ENCODE results near the gene BCL6.

Gene BCL6

DNA sequence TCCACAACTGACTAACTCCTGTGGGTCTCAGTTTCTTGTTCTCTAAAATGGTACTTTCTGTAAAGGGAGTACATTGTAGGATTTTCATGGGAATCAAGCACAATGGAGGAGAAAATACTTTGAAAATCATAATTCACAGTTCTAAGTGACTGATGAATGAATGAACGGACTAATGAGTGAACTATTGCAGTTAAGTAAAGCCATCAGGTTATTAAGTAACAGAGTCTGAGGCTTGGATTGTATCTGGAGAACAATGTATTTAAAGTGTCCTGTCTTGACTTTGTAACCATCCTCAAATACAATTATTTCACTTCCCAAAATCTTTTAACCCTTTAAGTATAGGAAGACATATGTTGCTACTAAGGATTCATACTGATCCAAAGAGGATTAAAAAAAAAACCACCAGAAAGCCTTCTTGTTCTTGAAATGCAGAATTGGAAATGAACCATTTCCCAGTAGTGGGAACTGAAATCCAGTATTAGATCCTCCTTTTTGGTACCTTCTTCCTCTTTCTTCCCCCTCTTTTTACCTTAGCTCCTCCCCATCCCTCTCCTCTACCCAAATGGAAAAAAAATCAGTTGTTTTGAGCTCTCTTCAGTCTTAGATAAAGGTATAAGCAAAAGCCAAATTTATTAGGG is 13.2 kb upstream of the BCL6 start:
- Histone ChIP-seq H3K4me3 (ENCODE audit: low read length) (no peak overlapping the region), H3K9ac (ENCODE audit: low read length) (no peak overlapping the region), H3K27me3 (replicated peaks; ENCODE audit: control insufficient read depth, insufficient read depth, low read length) (no peaks in the 10 kb centered on the region), H3K36me3 (ENCODE audit: control insufficient read depth, insufficient read depth, low read length, severe bottlenecking) (no peaks in the 10 kb centered on the region), H3K9me3 (ENCODE audit: control insufficient read depth, low read length) (no peaks in the 10 kb centered on the region), H3K4me1 (ENCODE audit: control insufficient read depth, insufficient read depth, low read length) (peaks cover 4% of the 10 kb centered on the region)
- DNase-seq (ENCODE audit: low read depth) = no peak

GRCh38 chr3:187753516-187753915 is 8.2 kb upstream of the BCL6 start:
- no peaks in the 10 kb centered on the region for H3K9me3 ChIP-seq (ENCODE audit: control insufficient read depth, low read length)
- peaks cover 2% of the 10 kb centered on the region for H3K4me1 ChIP-seq (ENCODE audit: control insufficient read depth, insufficient read depth, low read length)
- no peak for DNase-seq (ENCODE audit: low read depth)
- no peaks in the 10 kb centered on the region for H3K27me3 ChIP-seq (replicated peaks; ENCODE audit: control insufficient read depth, insufficient read depth, low read length)
- no peak overlapping the region for H3K4me3 ChIP-seq (ENCODE audit: low read length)
- no peak overlapping the region for H3K9ac ChIP-seq (ENCODE audit: low read length)
- no peaks in the 10 kb centered on the region for H3K36me3 ChIP-seq (ENCODE audit: control insufficient read depth, insufficient read depth, low read length, severe bottlenecking)

- peaks cover 20% of the 10 kb centered on the region for H3K4me1 ChIP-seq (ENCODE audit: control insufficient read depth, insufficient read depth, low read length)
- no peak overlapping the region for H3K9ac ChIP-seq (ENCODE audit: low read length)
- H3K36me3 ChIP-seq (ENCODE audit: control insufficient read depth, insufficient read depth, low read length, severe bottlenecking) = no peaks in the 10 kb centered on the region
- DNase-seq (ENCODE audit: low read depth) = peak; percentile 30
- no peaks in the 10 kb centered on the region for H3K9me3 ChIP-seq (ENCODE audit: control insufficient read depth, low read length)
- H3K4me3 ChIP-seq (ENCODE audit: low read length) = no peak overlapping the region
- H3K27me3 ChIP-seq (replicated peaks; ENCODE audit: control insufficient read depth, insufficient read depth, low read length) = no peaks in the 10 kb centered on the region
Measured at GRCh38 chr3:187750513-187751123, 5.3 kb upstream of the BCL6 start.

GRCh38 chr3:187750006-187750512 is 4.8 kb upstream of the BCL6 start:
- DNase-seq (ENCODE audit: low read depth) = peak; percentile 21
- Histone ChIP-seq H3K36me3 (ENCODE audit: control insufficient read depth, insufficient read depth, low read length, severe bottlenecking) (no peaks in the 10 kb centered on the region), H3K4me3 (ENCODE audit: low read length) (no peak overlapping the region), H3K4me1 (ENCODE audit: control insufficient read depth, insufficient read depth, low read length) (peaks cover 20% of the 10 kb centered on the region), H3K9ac (ENCODE audit: low read length) (no peak overlapping the region), H3K9me3 (ENCODE audit: control insufficient read depth, low read length) (no peaks in the 10 kb centered on the region), H3K27me3 (replicated peaks; ENCODE audit: control insufficient read depth, insufficient read depth, low read length) (no peaks in the 10 kb centered on the region)

DNA sequence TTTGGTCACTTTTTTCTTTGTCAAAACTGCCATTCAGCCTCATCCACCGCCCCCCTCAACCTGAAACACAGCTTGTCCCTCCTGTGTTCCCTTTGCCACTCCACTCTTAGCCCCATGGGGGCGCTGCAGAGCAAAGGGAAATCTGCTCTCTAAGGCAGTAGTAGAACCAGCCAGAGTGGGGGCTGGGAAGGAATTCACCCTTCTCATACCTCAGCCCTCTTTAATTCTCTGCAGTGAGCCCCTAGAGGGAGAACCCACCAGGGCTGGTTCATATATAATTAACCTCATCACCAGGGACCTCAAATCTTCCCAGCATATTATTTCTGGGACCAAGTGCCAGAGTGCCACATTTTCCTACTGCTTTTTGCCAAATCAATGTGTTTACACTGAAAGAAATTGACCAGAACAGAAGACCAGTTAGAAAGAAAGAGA is 2.8 kb upstream of the BCL6 start:
- Histone ChIP-seq H3K27me3 (replicated peaks; ENCODE audit: control insufficient read depth, insufficient read depth, low read length) (no peaks in the 10 kb centered on the region), H3K36me3 (ENCODE audit: control insufficient read depth, insufficient read depth, low read length, severe bottlenecking) (no peaks in the 10 kb centered on the region), H3K9me3 (ENCODE audit: control insufficient read depth, low read length) (no peaks in the 10 kb centered on the region), H3K9ac (ENCODE audit: low read length) (peak overlapping the region; percentile 98), H3K4me1 (ENCODE audit: control insufficient read depth, insufficient read depth, low read length) (peaks cover 20% of the 10 kb centered on the region), H3K4me3 (ENCODE audit: low read length) (no peak overlapping the region)
- peak; percentile 95 for DNase-seq (ENCODE audit: low read depth)

DNA sequence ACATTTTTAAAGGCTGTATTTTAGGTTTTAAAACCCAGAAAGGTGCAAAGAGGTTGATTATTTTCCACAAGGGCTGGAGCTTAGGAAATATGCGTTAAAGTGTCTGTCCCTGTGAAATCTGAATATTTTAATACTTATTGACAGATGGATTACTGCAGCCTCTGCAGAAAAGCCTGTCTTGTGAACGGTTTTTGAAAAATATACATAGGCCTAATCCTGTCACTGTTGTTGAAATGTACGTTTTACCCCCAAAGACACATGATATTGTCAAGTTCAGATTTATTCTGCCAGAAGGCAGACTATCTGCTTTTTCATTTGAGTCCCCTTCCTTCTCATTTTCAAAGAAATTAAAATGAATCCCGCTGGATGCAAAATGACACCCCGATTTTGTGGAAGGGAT is 2.2 kb upstream of the BCL6 start:
- Histone ChIP-seq H3K27me3 (replicated peaks; ENCODE audit: control insufficient read depth, insufficient read depth, low read length) (no peaks in the 10 kb centered on the region), H3K36me3 (ENCODE audit: control insufficient read depth, insufficient read depth, low read length, severe bottlenecking) (no peaks in the 10 kb centered on the region), H3K9me3 (ENCODE audit: control insufficient read depth, low read length) (no peaks in the 10 kb centered on the region), H3K4me3 (ENCODE audit: low read length) (peak overlapping the region; percentile 90), H3K9ac (ENCODE audit: low read length) (peak overlapping the region; percentile 98), H3K4me1 (ENCODE audit: control insufficient read depth, insufficient read depth, low read length) (peaks cover 24% of the 10 kb centered on the region)
- DNase-seq (ENCODE audit: low read depth) = no peak

GRCh38 chr3:187746442-187747281 is 1.4 kb upstream of the BCL6 start:
- Histone ChIP-seq H3K36me3 (ENCODE audit: control insufficient read depth, insufficient read depth, low read length, severe bottlenecking) (no peaks in the 10 kb centered on the region), H3K9me3 (ENCODE audit: control insufficient read depth, low read length) (no peaks in the 10 kb centered on the region), H3K4me3 (ENCODE audit: low read length) (peak overlapping the region; percentile 90), H3K9ac (ENCODE audit: low read length) (peak overlapping the region; percentile 98), H3K4me1 (ENCODE audit: control insufficient read depth, insufficient read depth, low read length) (peaks cover 30% of the 10 kb centered on the region), H3K27me3 (replicated peaks; ENCODE audit: control insufficient read depth, insufficient read depth, low read length) (no peaks in the 10 kb centered on the region)
- DNase-seq (ENCODE audit: low read depth) = peak; percentile 54

DNA sequence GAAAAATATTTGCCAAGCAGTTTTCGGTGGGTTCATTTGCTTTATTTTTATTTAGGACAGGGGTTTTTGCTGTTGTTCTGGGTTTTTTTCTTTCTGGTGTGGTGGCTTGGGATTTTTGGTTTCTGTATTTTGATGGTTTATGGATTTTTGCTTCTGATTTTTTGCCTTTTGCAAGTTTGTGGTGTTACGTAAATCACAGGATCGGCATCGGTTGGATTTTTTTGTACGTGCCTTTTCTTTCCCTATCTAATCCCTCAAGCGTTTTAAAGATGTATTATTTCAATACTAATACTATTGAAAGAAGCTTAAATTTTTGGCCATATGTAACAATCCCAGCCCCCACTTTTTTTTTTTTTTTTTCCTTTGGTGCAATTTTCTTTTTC is 782 bp upstream of the BCL6 start:
- peaks cover 34% of the 10 kb centered on the region for H3K4me1 ChIP-seq (ENCODE audit: control insufficient read depth, insufficient read depth, low read length)
- H3K4me3 ChIP-seq (ENCODE audit: low read length) = peak overlapping the region; percentile 90
- H3K27me3 ChIP-seq (replicated peaks; ENCODE audit: control insufficient read depth, insufficient read depth, low read length) = no peaks in the 10 kb centered on the region
- peak overlapping the region; percentile 98 for H3K9ac ChIP-seq (ENCODE audit: low read length)
- H3K9me3 ChIP-seq (ENCODE audit: control insufficient read depth, low read length) = no peaks in the 10 kb centered on the region
- no peaks in the 10 kb centered on the region for H3K36me3 ChIP-seq (ENCODE audit: control insufficient read depth, insufficient read depth, low read length, severe bottlenecking)
- no peak for DNase-seq (ENCODE audit: low read depth)

DNA sequence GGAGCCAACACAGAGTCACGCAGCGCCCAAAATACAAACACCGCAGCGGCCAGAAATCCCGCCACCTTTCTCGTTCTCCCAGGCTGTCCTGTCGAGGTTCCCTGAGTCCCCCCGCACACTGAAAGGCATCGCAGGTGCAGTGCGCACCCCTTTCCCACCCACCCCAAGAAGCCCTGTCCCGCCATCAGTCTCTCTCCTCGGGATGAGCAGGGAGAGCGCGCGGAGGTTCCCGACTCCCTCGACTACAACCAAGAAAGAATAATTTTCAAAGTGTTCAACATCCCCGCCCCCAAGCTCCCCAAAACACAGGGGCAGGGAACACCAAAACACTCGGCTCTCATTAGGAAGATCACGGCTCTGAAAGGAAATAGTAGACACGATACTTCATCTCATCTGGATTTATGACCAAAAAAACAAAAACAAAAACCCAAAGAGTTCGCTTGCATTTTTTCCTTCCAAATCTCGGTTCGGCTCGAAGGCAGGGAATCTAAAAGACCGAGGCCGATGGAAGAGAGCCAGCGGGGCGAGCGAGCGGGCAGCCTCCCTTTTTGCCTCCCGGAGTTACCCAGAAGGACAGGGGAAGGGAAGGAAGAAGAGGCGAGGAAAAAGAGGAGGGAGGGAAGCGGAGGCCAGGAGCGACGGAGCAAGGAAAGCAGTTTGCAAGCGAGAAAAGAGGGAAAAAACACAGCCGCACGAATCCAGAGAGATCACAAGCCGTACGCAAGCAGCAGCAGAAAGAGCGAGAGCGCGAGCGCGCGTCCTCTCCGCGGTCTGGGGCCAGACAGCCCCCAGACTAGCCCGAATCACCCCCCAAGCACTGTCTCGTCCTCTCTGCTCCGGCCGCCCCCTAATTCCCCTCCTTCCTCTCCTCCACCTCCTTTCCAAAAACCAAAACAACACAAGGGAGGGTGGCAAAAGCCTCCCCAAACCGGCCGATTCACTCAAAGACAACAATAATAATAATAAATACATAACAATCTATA is 808 bp downstream of the BCL6 start:
- Histone ChIP-seq H3K4me3 (ENCODE audit: low read length) (peak overlapping the region; percentile 90), H3K9me3 (ENCODE audit: control insufficient read depth, low read length) (no peaks in the 10 kb centered on the region), H3K27me3 (replicated peaks; ENCODE audit: control insufficient read depth, insufficient read depth, low read length) (no peaks in the 10 kb centered on the region), H3K36me3 (ENCODE audit: control insufficient read depth, insufficient read depth, low read length, severe bottlenecking) (no peaks in the 10 kb centered on the region), H3K9ac (ENCODE audit: low read length) (peak overlapping the region; percentile 98), H3K4me1 (ENCODE audit: control insufficient read depth, insufficient read depth, low read length) (peaks cover 44% of the 10 kb centered on the region)
- DNase-seq (ENCODE audit: low read depth) = peak; percentile 71

GRCh38 chr3:187743195-187744141 is 1.8 kb downstream of the BCL6 start:
- H3K4me3 ChIP-seq (ENCODE audit: low read length) = peak overlapping the region; percentile 90
- no peaks in the 10 kb centered on the region for H3K9me3 ChIP-seq (ENCODE audit: control insufficient read depth, low read length)
- H3K36me3 ChIP-seq (ENCODE audit: control insufficient read depth, insufficient read depth, low read length, severe bottlenecking) = no peaks in the 10 kb centered on the region
- no peaks in the 10 kb centered on the region for H3K27me3 ChIP-seq (replicated peaks; ENCODE audit: control insufficient read depth, insufficient read depth, low read length)
- peak overlapping the region; percentile 98 for H3K9ac ChIP-seq (ENCODE audit: low read length)
- H3K4me1 ChIP-seq (ENCODE audit: control insufficient read depth, insufficient read depth, low read length) = peaks cover 42% of the 10 kb centered on the region
- DNase-seq (ENCODE audit: low read depth) = peak; percentile 75

All from adipocyte (in vitro differentiated cells).